Stimulated activated CD4-positive, alpha-beta T cell treated with anti-CD3 and anti-CD28 coated beads, TNF-alpha, amount 100 ng/mL, for 4 hours (primary cell): ENCODE results near the gene KIF18B.
A peak's percentile ranks its signal among the peaks of the same experiment; 100 is the strongest.

Experiments used
- DNase-seq, 3 experiments: peaks; one replicate each; pipeline ENCODE4 v3.0.0-alpha.2; 2020; ENCODE audit warnings: low read depth in 3 of 3

The KIF18B gene

GRCh38 chr17:44919411-44919810 is 28.2 kb downstream of the KIF18B start:
- DNase-seq: no peak

- no peak for DNase-seq
These were observed 29.6 kb downstream of the KIF18B start for GRCh38 chr17:44918006-44918405.

- no peak for DNase-seq
These were observed 30.1 kb downstream of the KIF18B start for GRCh38 chr17:44917456-44917855.

- DNase-seq: no peak
These were observed 30.8 kb downstream of the KIF18B start for GRCh38 chr17:44916781-44917241.

- DNase-seq: no peak
These were observed 31.5 kb downstream of the KIF18B start for GRCh38 chr17:44915862-44916780.

GRCh38 chr17:44915321-44915726 is 32.2 kb downstream of the KIF18B start, which contains the start of gene GFAP:
TSS of gene GFAP (minus strand) at chr17:44915500. CDS start at chr17:44915486, 14 bp downstream.
- DNase-seq: no peak

- DNase-seq: no peak
These were observed 32.8 kb downstream of the KIF18B start for GRCh38 chr17:44914698-44915271.

- no peak for DNase-seq
These were observed 33.4 kb downstream of the KIF18B start for GRCh38 chr17:44914148-44914547.

DNA sequence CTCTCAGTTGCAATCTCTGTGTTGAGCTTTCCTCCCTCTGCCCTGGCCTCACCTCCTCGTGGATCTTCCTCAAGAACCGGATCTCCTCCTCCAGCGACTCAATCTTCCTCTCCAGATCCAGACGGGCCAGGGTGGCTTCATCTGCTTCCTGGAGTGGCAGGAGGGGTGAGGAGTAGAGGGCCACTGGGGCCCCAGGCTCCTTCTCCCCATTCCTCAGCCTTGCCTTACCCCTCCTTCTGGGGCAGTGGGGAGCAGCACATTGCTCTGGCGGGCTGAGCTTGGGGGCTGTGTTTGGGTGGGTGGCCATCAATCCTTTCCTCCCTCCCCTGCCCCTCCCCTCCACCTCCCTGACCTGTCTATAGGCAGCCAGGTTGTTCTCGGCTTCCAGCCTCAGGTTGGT is 33.9 kb downstream of the KIF18B start:
- no peak for DNase-seq

DNA sequence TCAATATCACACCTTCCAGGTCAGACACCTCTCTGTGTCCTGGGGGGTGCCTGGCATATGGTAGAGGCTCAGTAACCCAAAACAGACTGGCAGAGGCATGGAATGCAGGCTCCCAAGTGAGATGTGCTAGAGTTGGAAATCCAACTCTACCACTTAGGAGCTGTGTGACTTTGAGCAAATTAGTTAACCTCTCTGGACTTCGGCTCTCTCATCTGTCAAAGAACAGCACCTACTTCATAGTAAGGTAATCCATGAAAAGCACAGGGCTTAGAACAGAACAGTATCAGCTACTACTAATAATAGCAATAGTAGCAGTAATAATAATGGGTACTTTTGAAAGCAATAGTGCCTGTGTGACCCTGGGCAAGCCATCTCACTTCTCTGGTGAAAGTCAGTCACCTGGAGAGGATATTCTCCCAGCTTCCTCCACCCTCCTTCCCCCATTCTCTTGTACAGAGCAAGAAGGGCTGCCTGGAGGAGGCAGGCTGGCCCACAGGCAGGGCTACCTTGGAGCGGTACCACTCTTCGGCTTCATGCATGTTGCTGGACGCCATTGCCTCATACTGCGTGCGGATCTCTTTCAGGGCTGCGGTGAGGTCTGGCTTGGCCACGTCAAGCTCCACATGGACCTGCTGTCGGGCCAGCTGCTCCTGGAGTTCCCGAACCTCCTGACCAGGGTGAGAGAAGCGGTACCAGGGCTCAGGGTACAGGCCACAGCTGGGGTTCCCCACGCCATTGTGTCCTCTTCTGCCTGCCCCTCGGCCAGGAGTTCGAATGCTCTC is 34.6 kb downstream of the KIF18B start:
- DNase-seq: no peak

- DNase-seq: peak in 2 of 3 experiments; percentile 30 to 34
These were observed 36.2 kb downstream of the KIF18B start for GRCh38 chr17:44911133-44912001.

- DNase-seq: no peak
These were observed 37.1 kb downstream of the KIF18B start for GRCh38 chr17:44910231-44911106.

- no peak for DNase-seq
These were observed 37.9 kb downstream of the KIF18B start for GRCh38 chr17:44909681-44910144.

- DNase-seq: no peak
These were observed 38.7 kb downstream of the KIF18B start for GRCh38 chr17:44908761-44909326.

DNA sequence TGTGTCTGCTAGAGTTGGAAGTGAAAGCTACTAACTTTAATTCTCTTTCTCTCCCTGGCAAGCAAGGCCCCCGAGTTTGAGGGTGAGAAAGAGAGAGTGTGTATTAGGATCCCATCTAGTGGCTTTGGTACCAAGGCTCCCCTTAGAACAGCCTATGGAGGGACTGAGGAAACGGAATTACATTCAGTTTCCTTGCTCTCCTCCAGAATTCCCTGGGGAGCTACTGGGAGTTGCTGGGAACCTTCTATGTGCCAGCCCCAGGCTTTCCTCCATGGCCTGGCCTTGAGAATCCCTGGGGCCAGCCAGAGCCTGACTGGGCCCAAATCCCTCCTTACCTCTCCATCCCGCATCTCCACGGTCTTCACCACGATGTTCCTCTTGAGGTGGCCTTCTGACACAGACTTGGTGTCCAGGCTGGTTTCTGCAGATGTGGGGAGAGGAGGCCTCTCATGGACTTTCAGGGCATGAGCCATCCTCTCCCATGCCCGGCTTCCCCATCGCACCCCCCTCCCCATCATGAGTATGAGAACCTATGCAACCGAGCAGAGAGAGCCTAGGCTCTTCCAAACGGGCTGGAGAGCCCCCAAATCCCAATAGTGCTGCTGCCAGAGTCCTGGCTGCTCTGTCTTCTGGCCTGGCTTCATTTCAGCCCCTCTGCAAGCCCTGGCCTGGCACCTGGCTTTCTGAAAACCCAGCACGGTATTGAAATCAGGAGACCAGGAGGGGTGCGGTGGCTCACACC is 39.7 kb downstream of the KIF18B start:
- DNase-seq: no peak

- no peak for DNase-seq
These were observed 40.5 kb downstream of the KIF18B start for GRCh38 chr17:44906763-44907728.

- DNase-seq: no peak
These were observed 41.4 kb downstream of the KIF18B start for GRCh38 chr17:44906010-44906646.
